Omental fat pad (tissue), 4 donors: ENCODE measurements around the gene EFNB3. TPM values are rescaled to one million over a fixed set of nuclear protein-coding genes. Genes with fewer than 3 reads are reported as not detected.
A peak's percentile ranks its signal among the peaks of the same experiment; 100 is the strongest.

Source experiments
- ATAC-seq: fragments of 150-250 bp; one replicate; pipeline ENCODE4 v1.9.1; 2016; ENCODE audit warnings: mild to moderate bottlenecking, moderate library complexity; ENCODE audit not compliant: low FRiP score
- DNase-seq: peaks from one replicate; pipeline ENCODE4 v3.0.0-alpha.2; 2019; ENCODE audit warnings: low spot score
- CTCF ChIP-seq, 3 donors: fragments of 450-650 bp; IDR thresholded peaks; one replicate each; pipeline ENCODE4 v1.5.1; 2016 to 2017; ENCODE audit warnings: antibody characterized with exemption in 3 of 3, mild to moderate bottlenecking in 3 of 3, moderate library complexity in 2 of 3
- total RNA-seq, 4 donors: library from RNA; depleted of rRNA; stranded (reverse); fragments of >200 nt; gene quantifications; one replicate each; pipeline ENCODE4 v1.1.0, GENCODE V29; 2016

Gene EFNB3
- total RNA-seq, 4 donors from 2014 or later: 0.47 to 4.3 (median 2.4) TPM

DNA sequence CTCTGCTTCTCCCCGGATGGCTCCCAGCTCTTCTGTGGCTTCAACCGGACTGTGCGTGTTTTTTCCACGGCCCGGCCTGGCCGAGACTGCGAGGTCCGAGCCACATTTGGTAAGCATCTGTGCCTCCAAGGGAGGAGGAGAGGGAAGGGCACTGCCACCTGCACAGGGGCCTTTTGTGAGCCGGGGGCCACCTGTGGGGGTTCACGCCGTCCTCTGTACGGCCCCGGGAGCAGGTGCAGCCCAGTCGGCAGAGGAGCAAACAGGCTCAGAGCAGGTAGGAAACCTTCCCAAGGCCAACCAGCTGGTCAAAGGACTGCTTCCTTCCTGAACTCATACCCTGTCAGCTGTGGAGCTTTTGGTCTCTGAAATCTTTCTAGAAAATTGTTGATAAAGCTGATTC is 3.3 kb upstream of the EFNB3 start:
- no peak for TF ChIP-seq CTCF (IDR thresholded peaks at IDR 0.05)
- no peak for ATAC-seq
- DNase-seq: no peak

DNA sequence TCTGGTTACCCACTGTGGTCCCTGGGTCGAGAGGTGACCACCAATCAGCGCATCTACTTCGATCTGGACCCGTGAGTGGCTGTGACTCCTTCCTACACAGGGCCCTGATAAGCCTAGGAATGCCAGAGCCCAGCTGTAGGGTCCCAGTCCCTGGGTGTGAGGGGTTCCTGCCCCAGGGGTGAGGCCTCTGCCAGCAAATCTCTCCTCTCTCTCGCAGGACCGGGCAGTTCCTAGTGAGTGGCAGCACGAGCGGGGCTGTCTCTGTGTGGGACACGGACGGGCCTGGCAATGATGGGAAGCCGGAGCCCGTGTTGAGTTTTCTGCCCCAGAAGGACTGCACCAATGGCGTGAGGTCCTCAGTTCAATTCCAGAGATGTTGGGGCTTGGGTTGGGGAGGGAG is 2.2 kb upstream of the EFNB3 start:
- ATAC-seq (no peak), DNase-seq (no peak)

GRCh38 chr17:7703584-7704479 is 1.2 kb upstream of the EFNB3 start:
- TF ChIP-seq CTCF (IDR thresholded peaks at IDR 0.05): no peak
- ATAC-seq: peak; percentile 23
- no peak for DNase-seq

More for the DNA sequence above, 2.2 kb upstream of the EFNB3 start:
- TF ChIP-seq CTCF (IDR thresholded peaks at IDR 0.05): no peak

GRCh38 chr17:7705269-7706255 is 560 bp downstream of the EFNB3 start:
- ATAC-seq: peak; percentile 29
- DNase-seq: no peak
- no peak for TF ChIP-seq CTCF (IDR thresholded peaks at IDR 0.05)

GRCh38 chr17:7706631-7707354 is 1.8 kb downstream of the EFNB3 start:
- no peak for TF ChIP-seq CTCF (IDR thresholded peaks at IDR 0.05)
- ATAC-seq (no peak), DNase-seq (no peak)

- TF ChIP-seq CTCF (IDR thresholded peaks at IDR 0.05): no peak
- no peak for DNase-seq
- no peak for ATAC-seq
Observed at GRCh38 chr17:7707446-7707845, 2.4 kb downstream of the EFNB3 start.
